Stimulated activated CD8-positive, alpha-beta memory T cell treated with anti-CD3 and anti-CD28 coated beads, Interleukin-4, amount 100 ng/mL, for 1 hour (primary cell): ENCODE measurements around the gene RASGEF1B.
"Not testable (repeated sequence)": the region's sequence is repeated elsewhere in the genome, so short reads cannot be mapped to it uniquely, and the experiment has no call there.

Experiments
- DNase-seq, 2 donors: peaks; one replicate each; pipeline ENCODE4 v3.0.0-alpha.2; 2020; ENCODE audit warnings: low read depth in 2 of 2, low spot score in 1 of 2

RASGEF1B gene

DNA sequence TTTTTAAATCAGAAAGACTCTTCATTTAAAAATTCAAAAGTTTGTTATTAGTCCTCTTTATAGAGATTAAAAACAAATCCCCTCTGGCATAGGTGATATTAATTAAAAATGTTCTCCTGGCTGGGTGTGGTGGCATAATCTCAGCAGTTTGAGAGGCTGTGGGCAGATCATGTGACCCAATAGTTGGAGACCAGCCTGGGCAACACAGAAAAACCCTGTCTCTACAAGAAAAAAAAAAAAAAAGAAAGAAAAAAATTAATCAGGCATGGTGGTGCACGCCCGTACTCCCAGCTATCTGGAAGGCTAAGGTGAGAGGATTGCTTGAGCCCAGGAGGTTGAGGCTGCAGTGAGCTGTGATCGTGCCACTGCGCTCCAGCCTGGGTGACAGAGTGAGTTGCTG, 38.9 kb downstream of the RASGEF1B start:
- DNase-seq: no peak

DNA sequence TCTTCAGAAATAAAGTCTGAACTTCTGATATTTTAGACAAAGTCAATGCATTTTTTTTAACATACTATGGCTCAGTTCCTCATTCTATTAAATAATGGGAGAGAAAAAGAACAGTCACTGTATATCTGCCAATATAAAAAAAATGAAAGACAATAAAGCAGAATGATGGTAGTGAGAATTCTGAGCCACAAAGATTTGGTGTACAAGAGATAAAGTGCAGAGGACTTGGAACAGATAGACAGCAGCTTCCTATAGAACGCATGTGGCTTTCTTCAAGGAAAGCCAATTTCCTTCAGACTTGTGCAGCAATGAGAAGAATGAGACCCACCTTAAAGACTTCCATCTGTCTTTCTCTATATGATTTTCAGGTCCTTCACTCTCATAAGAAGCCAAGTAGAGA, 39.7 kb downstream of the RASGEF1B start:
- no peak for DNase-seq

GRCh38 chr4:81429607-81430006, 42.1 kb downstream of the RASGEF1B start:
- DNase-seq: no peak

DNA sequence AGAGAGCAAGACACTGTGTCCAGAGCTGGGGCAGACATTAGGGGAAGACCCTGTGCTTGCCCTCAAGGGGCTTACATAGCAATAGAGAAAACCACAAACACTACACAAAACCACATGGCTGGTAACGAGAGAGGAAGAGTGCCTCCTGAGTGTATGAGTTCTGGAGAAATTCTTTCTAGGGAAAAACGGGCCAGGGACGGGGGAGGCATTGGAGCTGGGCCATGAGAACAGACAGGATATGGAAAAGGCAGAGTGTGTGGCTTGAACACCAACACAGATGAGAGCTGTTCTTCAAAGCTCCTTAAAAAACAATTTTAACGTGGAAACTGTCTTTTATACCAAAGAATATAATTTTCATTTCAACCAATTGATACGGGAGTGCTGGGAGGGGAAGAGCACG, 42.7 kb downstream of the RASGEF1B start:
- no peak for DNase-seq

GRCh38 chr4:81428002-81428401, 43.7 kb downstream of the RASGEF1B start:
- DNase-seq: no peak

DNA sequence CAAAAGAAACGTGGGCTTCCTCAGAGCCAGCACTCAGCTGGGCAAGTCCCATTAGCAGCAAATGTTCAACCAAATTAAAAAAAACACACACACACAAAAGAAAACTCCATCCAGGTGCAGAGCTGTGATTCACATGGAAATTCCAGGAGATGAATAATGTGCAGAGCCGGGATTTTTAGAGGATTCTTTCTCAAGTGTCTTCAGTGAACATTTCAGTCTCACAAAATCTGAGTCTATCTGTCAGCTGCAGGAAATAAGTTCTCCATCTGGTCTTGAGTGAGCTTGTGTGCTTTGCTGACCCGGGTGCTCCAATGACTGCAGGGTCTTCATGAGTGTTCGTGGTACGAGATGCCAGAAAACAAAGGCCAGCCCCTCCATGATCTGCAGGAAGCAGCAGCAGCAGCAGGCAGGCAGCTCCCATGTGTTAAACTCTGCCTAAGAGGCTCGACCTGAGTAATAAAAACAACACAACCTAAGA, 44.3 kb downstream of the RASGEF1B start:
- DNase-seq: no peak

- no peak for DNase-seq
Measured at GRCh38 chr4:81426770-81427289, 44.9 kb downstream of the RASGEF1B start.

GRCh38 chr4:81424816-81425755, 46.6 kb downstream of the RASGEF1B start:
- no peak for DNase-seq

GRCh38 chr4:81424336-81424735, 47.4 kb downstream of the RASGEF1B start:
- no peak for DNase-seq

DNA sequence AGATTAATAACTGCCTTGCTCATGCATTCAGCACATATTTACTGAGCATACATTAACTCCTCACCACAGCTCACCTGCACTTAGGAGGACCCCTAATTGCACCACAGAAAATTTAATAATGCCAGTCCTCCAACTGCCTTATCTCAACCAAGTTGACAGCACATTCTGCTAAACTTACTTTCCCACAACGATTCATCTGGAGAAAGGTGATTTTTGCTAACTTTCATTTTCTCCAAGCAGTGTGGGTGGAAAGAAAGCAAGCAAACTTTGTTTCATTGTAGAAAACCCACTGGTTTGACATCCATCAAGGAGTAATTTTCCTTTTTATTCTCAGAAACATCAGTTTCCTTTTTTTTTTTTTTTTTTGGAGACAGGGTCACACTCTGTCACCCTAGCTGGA, 49.1 kb downstream of the RASGEF1B start:
- DNase-seq: no peak

DNA sequence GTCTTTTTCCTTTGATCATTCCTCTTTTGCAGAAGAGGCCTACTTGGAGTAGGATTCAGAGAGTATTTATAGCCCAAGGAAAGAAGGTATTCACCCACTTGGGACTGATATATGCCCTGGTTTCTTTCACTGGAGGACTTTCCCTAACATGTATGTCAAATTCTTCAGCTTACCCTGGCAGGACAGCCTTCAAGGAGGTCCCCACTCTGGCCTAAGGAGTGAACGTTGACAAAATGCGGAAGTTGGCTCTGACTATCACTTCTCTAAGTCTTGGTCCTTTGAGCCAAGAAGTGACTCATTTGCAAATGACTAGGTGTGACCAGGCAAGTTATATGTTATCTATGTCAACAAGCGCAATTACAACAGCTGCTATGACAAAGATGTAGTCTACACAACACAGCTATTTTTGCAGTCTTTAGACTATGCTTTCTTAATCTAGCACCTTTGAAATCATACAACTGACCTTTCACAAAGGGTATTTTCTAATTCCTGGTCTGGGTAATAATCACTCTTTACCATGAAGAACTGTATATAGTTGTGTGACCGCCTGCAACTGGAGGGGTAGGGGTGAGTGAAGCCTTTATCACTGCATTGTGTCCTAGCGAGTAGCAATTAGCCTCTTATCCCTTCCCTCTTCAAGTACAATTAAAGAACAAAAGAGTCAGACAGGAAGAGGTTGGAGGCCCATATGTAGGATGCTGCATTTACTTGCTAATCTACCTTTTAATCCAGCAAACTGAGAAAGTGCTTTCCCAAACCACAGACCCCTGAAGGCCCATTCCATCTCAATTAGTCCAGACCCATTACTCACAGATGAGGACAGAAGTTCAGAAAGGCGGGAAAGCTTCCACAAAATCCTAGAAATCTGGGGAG, 50.1 kb downstream of the RASGEF1B start:
- no peak for DNase-seq

DNA sequence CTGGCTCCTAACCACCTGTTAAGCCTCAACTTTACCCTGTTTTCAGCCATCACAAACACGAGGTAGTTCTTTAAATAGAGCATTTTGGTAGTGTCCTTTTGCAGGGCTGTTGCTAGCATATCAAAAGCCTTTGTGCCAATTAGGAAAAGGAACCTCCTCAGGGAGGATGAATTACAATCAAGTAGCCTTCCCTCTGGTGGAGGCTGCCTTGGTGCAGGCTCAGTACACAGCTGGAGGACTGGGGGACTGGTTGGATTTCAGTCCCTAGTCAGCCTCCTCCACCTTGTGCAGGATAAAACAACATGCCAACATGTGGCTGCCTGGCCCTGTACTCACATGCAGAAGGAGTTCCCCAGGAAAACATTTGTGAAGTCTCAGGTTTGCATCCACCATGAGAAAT, 53.1 kb downstream of the RASGEF1B start:
- DNase-seq: no peak

GRCh38 chr4:81412946-81413495, 58.7 kb downstream of the RASGEF1B start:
- DNase-seq: no peak

DNA sequence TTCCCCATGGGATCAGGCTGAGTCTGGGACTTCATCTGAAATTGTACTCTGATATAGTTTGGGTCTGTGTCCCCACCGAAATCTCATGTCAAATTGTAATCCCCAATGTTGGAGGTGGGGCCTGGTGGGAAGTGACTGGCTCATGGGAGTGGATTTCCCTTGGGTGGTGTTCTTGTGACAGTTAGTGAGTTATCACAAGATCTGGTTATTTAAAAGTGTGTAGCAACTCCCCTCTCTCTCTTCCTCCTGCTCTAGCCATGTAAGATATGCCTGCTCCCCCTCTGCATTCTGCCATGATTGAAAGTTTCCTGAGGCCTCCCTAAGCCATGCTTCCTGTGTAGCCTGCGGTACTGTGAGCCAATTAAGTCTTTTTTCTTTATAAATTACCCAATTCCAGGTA, 61.0 kb downstream of the RASGEF1B start:
- no peak for DNase-seq

GRCh38 chr4:81409836-81410235, 61.9 kb downstream of the RASGEF1B start:
- DNase-seq: no peak

DNA sequence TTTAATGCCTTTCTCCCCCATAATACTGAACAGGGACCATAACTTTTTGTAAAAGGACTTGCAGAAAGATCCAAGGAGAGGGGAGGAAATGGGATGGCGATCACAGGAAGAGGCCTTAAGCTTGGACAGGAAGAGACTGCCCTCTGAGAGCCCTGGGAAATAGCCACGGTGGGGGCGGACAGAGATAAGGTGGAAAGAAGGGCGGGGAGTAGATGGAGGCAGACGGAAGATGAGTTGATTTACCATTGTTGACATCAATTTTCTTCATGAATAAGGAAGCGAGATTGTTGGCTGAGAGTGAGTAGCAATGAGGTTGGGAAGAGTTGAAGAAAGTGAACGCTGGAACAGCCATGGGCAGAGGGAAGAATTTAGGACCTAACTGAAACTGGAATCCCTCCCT, 63.4 kb downstream of the RASGEF1B start:
- no peak for DNase-seq

DNA sequence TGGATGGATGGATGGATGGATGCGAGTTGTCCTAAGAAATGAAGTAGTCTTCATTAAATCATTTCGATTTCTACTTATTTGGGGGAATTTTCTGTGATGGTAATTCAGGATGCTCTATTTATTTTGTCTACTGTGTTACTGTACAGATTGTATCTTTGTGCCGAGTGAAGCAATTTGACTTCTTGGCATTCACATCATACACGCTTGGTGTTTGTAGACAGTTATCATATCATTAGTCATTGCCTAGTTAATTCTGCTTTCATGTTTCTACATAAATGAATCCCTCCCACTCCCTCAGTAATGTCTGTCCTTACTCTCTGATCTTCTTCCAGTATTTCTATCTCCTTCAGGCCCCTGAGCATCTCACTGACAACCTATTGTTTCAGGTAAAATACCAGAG, 64.0 kb downstream of the RASGEF1B start:
- DNase-seq: no peak

DNA sequence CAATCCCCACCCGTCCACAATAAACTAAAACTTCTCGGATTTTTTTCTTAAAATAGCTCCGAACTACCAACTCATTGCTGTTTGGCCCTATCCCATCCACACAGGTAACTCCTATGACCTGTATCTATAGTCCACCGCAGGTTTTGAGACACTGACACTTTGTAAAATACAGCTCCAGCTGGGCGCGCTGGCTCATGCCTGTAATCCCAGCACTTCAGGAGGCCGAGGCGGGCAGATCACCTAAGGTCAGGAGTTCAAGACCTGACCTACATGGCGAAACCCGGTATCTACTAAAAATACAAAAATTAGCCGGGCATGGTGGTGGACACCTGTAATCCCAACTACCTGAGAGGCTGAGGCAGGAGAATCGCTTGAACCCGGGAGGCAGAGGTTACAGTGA, 65.2 kb downstream of the RASGEF1B start:
- not testable (repeated sequence) for DNase-seq

DNA sequence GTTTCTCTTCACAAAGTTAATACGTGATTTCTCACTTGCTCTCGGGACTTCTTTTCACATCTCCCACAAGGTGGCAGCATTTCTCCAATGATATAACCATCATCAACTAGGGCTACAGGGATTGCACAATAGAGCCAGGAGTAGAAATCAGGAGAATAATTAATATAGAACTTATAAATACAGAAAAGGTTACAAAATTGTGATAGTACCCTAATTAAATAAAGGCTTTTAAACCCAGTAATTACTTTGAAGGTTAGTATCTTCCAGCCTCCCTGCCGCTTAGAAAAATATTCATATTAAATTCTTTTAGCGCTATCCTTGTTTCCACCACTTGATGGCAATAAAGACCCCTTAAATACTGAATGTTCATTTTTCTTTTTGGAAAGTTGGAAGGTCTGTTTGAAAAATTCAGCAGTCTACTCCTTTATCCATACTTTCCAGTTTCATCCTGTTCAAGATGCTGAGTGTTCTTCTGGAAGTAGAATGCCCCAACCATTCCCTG, 65.8 kb downstream of the RASGEF1B start:
- DNase-seq: no peak

DNA sequence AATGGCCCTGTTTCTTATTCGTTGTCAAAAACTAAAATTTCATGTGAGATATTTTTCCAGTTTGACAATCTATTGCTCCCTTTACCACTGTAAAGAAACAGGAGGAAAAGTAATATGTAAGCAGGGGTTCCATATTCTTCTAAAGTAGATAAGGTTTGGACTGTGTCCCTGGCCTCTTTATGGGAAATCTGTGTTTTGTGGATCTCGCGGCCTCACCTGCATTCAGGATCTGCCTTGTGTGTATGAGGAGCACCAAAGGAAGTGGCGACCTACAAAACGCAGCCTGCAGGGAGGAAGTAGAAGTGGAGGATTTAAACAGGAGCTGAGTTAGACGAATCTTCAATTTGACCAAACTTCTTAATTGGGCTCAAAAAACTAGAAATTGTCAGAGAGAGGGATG, 67.0 kb downstream of the RASGEF1B start:
- no peak for DNase-seq

- no peak for DNase-seq
Measured at GRCh38 chr4:81404294-81404693, 67.4 kb downstream of the RASGEF1B start.
